Measurements from ENCODE around the gene TMEM239.
A peak's percentile ranks its signal among the peaks of the same experiment; 100 is the strongest.
"Not testable (repeated sequence)": the region's sequence is repeated elsewhere in the genome, so short reads cannot be mapped to it uniquely, and the experiment has no call there.

The TMEM239 gene

DNA sequence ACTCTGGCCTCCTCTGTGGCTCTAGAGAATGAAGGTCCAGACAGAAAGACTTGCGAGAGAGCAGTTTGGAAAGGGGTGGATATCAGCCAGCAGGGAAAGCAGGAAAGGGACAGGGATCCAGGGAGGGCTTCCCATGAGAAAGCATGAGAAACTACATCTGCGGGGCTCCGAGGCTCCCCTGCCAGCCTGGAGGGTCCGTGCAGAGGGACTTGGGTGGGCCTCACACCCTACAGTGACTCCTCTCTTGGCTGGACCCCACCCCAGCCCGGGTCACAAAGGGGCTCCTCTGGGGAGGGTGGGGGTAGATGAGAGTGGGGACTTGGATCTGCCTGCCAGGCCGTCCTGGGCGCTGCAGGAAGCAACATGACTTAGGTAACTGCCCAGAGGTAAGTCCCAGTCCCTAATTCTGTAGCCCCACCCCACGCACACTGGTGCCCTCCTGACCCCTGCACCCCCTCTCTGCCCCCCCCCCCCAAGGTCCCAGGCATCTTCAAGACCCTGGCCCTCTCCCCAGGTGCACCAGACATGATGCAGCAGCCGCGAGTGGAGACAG is at the start of gene TMEM239:
TSS of gene TMEM239 (plus strand) at position 335 of the 553 bp plus-strand sequence. CDS start at position 526, 191 bp downstream.
- no peak for DNase-seq (ENCODE audit: low read depth)

DNA sequence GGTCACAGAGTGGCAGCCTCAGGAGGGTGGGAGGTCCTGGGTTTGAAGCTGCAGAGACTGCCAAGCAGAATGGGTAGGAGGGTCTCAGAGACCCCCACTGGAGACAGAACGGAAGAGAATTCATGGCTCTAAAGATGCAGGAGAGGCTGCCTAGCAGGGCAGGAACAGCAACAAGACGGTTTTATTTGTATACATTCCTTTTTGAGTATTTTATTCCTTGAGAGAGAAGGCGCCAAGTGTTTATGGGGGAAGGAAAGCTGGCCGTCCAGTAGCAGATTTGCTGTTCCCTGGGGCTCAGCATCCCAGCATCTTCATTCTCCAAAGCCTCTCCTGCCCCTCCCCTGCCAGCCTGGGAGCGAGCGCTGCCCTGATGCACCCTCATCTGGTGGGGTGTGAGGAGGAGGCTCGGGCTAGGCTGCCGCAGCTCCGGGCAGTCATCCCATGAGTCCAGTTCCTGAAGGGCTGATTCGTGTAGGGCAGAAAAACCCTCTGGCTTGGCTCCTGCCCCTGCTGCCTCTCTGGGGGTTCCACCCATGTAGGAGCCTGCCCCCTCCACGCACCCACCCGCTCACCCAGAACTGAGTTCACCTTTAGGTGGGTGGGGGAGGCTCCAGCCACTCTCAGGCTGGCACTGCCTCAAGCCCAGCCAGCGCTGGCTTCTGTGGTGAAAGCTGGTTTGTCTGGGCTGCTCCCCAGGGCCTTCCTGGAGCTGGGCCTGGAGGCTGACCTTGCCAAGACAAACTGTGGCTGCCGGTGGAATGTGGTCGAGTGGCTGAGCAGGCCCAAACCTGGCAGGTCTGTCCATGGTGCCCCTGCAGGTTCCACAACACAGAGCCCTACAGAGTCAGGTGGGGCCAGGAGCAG is 48.2 kb upstream of the TMEM239 start:
- peak; percentile 13 for DNase-seq (ENCODE audit: low read depth)

- DNase-seq (ENCODE audit: low read depth), result no peak
Measured at GRCh38 chr20:2768632-2769015, 47.5 kb upstream of the TMEM239 start.

- DNase-seq (ENCODE audit: low read depth), result not testable (repeated sequence)
Measured at GRCh38 chr20:2770091-2770490, 46.1 kb upstream of the TMEM239 start.

- no peak for DNase-seq (ENCODE audit: low read depth)
Measured at GRCh38 chr20:2771631-2772080, 44.5 kb upstream of the TMEM239 start.

GRCh38 chr20:2773812-2774211 is 42.4 kb upstream of the TMEM239 start:
- no peak for DNase-seq (ENCODE audit: low read depth)

DNA sequence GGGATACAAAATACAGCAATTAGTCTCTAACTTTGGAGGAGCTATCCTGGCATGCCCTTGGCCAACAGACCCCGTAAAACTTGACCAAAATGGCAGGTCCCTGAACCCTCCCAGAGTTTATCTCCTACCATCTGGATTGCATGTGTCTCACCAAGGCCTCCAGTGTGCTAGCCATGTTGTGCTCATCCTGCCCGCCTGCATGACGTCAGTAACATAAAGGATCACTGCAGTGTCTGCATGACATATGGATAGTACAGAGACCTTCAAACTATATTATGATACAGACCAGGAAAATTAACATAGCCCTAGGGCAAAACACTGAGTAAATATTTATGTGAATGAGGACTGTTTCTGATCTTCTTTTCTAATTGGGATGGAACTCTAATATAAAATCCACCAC is 41.0 kb upstream of the TMEM239 start:
- no peak for DNase-seq (ENCODE audit: low read depth)

DNA sequence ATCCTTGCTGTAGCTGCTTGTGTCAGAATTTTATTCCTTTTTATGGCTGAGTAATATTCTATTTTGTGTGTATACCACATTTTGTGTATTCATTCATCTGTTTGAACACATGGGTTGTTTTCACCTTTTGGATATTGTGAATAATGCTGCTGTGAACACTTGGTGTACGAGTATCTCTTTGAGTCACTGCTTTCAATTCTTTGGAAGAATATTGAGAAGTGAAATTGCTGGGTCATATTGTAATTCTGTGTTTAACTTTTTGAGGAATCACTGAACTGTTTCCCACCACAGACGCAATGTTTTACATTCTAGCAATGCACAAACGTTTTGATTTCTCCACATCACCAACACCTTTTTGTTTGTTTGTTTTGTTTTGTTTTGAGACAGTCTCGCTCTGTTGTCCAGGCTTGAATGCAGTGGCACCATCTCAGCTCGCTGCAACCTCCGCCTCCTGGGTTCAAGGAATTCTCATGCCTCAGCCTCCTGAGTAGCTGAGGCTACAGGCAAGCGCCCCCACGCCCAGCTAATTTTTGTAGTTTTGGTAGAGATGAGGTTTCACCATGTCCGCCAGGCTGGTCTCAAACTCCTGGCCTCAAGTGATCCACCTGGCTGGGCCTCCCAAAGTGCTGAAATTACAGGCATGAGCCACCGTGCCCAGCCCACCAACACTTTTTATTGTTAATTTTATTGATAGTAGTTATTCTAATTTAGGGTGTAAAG is 37.4 kb upstream of the TMEM239 start:
- DNase-seq (ENCODE audit: low read depth), result no peak

DNA sequence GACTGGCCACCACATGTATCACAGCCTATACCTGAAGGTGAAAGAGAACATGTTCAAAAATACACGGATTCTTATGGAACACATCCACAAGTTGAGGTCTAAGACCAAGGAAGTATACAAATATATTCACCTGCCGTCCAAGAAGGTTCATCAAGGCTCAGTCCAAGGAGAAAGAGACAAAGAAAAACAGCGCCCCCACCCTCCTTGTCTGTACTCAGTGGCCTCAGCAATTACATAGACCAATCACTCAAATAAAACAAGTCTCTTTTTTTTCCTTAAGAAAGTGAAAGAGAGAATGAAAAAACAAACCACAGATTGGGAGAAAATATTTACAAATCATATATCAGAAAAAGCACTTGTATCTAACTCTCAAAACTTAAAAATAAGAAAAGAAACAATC is 35.2 kb upstream of the TMEM239 start:
- no peak for DNase-seq (ENCODE audit: low read depth)

GRCh38 chr20:2783908-2784566 is 32.1 kb upstream of the TMEM239 start:
- no peak for DNase-seq (ENCODE audit: low read depth)

DNA sequence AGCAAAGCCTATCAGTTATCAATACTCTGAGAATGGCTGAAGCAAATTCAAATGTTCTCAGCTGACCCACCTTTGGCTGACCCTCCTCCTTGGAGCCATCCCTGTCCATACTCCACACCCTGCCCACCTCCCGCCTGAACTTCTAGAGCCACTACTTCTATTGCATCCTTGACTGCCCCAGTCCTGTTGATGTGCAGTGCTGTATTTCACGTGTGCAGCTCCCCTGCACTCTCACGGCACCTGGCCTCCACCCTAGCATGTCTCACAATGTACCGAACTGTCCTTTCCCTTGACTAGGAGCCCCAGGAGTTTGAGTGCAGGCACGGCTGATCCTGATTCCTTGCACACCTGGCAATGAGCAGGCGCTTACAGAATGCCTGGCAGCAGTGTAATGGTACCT is 22.7 kb upstream of the TMEM239 start:
- no peak for DNase-seq (ENCODE audit: low read depth)

- DNase-seq (ENCODE audit: low read depth), result no peak
Measured at GRCh38 chr20:2794202-2794748, 21.9 kb upstream of the TMEM239 start.

- no peak for DNase-seq (ENCODE audit: low read depth)
Measured at GRCh38 chr20:2794866-2795447, 21.2 kb upstream of the TMEM239 start.

GRCh38 chr20:2795451-2795850 is 20.7 kb upstream of the TMEM239 start:
- no peak for DNase-seq (ENCODE audit: low read depth)

DNA sequence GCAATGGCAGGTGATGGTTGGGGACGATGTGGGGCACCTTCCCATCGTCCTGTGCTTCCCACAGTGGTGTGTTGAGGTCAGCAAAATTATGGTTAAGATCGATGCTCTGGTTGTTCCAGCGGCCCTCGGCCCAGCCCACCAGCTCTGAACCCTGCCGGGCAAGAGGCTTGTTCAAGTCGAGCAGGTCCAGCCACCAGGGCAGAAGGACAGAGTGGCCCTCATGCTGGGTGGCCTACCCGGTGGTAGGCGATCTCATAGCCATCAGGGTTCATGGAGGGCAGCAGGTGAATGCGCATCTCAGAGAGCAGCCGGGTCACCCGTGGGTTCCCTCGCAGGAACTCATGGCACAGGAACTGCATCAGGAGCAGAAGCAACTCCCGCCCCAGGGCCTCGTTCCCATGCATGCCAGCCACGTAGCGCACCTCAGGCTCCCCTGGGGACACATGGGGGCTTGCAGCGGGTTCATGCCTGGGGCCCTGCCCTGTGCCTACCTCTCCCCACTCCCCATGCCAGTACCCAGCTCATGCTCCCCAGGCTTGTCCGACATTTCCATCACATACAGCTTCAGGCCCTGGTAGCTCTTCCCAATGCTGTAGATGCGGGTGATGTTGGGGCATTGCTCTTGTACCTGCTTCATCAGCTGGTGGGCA is 20.0 kb upstream of the TMEM239 start:
- DNase-seq (ENCODE audit: low read depth), result no peak

GRCh38 chr20:2797136-2797983 is 18.8 kb upstream of the TMEM239 start:
- DNase-seq (ENCODE audit: low read depth), result no peak

DNA sequence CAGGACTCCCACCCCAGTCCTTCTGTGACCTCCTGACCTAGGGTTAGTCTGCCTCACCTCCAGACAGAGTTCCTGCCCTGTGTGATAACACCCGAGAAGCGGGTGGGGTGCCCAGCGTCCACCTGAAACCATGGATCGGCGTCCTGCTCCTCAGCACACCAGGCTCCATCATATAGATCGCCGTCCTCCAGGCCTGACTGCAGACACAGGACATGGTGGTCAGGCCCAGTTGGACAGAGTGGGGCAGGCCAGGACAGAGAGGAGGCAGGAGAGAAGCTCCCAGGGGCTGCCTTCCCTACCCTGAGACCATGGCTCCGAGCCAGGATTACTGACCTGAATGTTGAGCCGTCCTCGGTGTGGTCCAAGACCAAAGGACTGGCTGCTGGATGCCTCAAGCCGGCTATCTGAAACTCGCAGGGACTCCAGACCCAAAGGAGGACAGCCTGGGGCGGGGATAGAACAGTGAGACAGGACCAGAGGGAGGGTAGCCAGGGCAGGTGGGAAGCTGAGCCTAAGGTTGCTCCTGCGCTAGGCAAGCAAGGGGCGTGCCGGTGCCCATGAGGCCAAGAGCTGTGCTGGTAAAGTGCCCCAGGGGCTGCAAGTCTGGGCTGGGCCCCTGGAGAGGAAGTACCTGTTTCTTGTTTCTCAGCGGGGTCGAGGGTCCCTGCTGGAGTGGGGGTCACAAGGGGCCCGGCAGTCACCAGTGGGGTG is 17.9 kb upstream of the TMEM239 start:
- no peak for DNase-seq (ENCODE audit: low read depth)

DNA sequence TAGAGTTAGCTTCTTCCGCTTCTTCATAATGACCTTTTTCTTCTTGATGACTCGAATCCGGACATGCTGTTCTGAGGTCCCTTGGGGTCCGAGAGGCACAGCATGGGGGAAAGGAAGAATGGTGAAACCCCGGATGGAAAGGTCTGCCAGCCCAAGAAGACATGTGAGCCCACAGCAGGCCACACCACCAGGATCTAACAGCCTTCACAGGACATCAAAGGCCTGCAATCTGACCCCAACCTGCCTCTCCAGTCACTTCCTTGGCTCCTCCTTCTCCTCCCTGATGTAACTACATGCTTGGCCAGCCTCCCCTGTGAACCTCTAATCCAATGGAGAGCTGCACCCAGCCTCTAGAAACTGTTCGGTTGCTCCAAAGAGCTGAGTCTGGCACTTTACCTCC is 17.4 kb upstream of the TMEM239 start:
- DNase-seq (ENCODE audit: low read depth), result no peak

DNA sequence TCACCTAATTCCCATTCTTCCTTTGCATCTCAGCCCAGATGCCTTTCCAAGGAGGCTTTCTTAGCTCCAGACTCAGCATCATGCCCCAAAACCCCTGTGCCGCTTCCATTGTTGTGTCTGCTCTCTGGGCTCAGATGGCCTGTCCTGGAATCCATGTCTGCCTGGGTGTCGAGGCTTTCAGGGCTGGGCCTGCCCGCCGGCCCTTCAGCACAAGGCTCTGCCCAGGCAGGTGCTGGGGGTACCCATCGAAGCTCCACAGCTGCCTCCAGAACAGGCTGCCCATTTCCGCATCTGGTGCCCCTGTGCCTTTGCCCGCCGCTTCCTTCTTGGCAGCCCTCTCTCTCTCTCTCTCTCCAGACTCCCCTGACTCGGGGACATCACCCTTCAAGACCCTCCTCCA is 16.9 kb upstream of the TMEM239 start:
- no peak for DNase-seq (ENCODE audit: low read depth)
